Activated T-cell treated with anti-CD3 and anti-CD28 coated beads, Interleukin-2, amount 50 U/mL, for 4 hours (primary cell): ENCODE measurements around the gene SUGP1. TPM values are rescaled to one million over a fixed set of nuclear protein-coding genes. Genes with fewer than 3 reads are reported as not detected.

ENCODE experiments used
- ATAC-seq, 2 donors: fragments of 200-7000 bp; cut with Tn5 transposase; one replicate each; pipeline ENCODE4 v1.10.0; 2021
- DNase-seq: peaks from one replicate; pipeline ENCODE4 v3.0.0-alpha.2; 2020
- H3K27me3 Mint-ChIP-seq: one replicate; pipeline ENCODE4 v1.8.0; 2021; ENCODE audit warnings: low read depth, mixed read lengths
- H3K36me3 Mint-ChIP-seq: one replicate; pipeline ENCODE4 v1.8.0; 2022; ENCODE audit warnings: mixed read lengths; ENCODE audit not compliant: insufficient read depth
- H3K4me1 Mint-ChIP-seq: one replicate; pipeline ENCODE4 v1.8.0; 2021; ENCODE audit warnings: low read depth, mixed read lengths
- H3K4me3 Mint-ChIP-seq: one replicate; pipeline ENCODE4 v1.8.0; 2021; ENCODE audit warnings: mild to moderate bottlenecking, moderate library complexity, mixed read lengths
- H3K9me3 Mint-ChIP-seq: one replicate; pipeline ENCODE4 v1.8.0; 2021; ENCODE audit warnings: mixed read lengths
- total RNA-seq, 3 donors: library from RNA; stranded (reverse); gene quantifications; one replicate each; pipeline ENCODE4 v1.2.1, GENCODE V29; 2021

The SUGP1 gene
- total RNA-seq, 3 donors from 2014 or later: 54.8 to 61.8 (median 61.3) TPM

- DNase-seq: no peak
- no peaks in the 10 kb centered on the region for H3K9me3 Mint-ChIP-seq
- peaks cover 28% of the 10 kb centered on the region for H3K4me1 Mint-ChIP-seq
- peaks cover 25% of the 10 kb centered on the region for H3K36me3 Mint-ChIP-seq
- no peaks in the 10 kb centered on the region for H3K27me3 Mint-ChIP-seq
- H3K4me3 Mint-ChIP-seq: no peak overlapping the region
- ATAC-seq: peak; percentile 40
Measured at GRCh38 chr19:19329126-19329525, 8.8 kb upstream of the SUGP1 start.

GRCh38 chr19:19327672-19328071, 7.4 kb upstream of the SUGP1 start:
- Mint-ChIP-seq H3K9me3 (no peaks in the 10 kb centered on the region), H3K4me1 (peaks cover 37% of the 10 kb centered on the region), H3K36me3 (peaks cover 30% of the 10 kb centered on the region), H3K27me3 (no peaks in the 10 kb centered on the region), H3K4me3 (no peak overlapping the region)
- no peak for DNase-seq
- no peak for ATAC-seq

DNA sequence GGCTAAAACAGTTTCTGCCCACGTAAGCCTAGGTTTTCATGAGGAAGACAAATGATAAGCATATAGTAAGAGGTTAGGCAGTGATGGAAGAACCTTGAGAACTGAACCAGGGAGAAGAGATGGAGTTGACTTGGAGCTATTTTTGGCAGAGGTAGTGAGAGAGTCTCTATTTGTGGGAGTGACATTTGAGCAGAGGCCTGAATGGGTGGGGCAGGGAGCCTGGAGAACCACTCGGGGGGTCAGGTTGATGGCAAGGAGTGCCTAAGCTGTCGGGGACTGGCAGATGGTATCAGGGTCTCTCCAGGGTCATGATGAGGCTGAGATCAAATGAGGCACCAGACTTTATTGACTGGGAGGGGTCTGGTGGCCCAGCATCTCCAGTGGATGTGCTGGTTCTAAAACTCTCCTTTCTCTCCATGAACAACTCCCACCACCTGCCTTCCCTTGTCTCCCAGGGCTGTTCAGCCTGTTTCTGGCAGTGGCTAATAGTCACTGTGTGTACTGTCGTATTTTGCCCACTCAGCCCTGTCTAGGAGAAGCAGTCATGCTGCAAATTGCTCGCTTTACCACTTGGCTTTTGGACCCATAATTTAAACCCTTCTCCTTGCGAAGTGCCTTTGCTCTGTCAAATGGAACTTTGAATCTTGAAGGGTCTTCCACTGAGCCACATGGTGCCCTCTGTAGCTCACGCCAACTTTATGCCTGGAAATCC, 3.9 kb upstream of the SUGP1 start:
- H3K27me3 Mint-ChIP-seq: no peaks in the 10 kb centered on the region
- no peaks in the 10 kb centered on the region for H3K9me3 Mint-ChIP-seq
- ATAC-seq (no peak), DNase-seq (no peak)
- H3K4me3 Mint-ChIP-seq: no peak overlapping the region
- peaks cover 27% of the 10 kb centered on the region for H3K36me3 Mint-ChIP-seq
- H3K4me1 Mint-ChIP-seq: peaks cover 44% of the 10 kb centered on the region

- ATAC-seq (peak; percentile 2), DNase-seq (no peak)
- peaks cover 20% of the 10 kb centered on the region for H3K36me3 Mint-ChIP-seq
- no peaks in the 10 kb centered on the region for H3K9me3 Mint-ChIP-seq
- no peaks in the 10 kb centered on the region for H3K27me3 Mint-ChIP-seq
- peaks cover 40% of the 10 kb centered on the region for H3K4me1 Mint-ChIP-seq
- peak overlapping the region; percentile 95 for H3K4me3 Mint-ChIP-seq
Measured at GRCh38 chr19:19321141-19321577, 850 bp upstream of the SUGP1 start.

- ATAC-seq (peak in 1 of 2 donors; percentile 1), DNase-seq (no peak)
- Mint-ChIP-seq H3K27me3 (no peaks in the 10 kb centered on the region), H3K36me3 (peaks cover 16% of the 10 kb centered on the region), H3K9me3 (no peaks in the 10 kb centered on the region), H3K4me3 (peak overlapping the region; percentile 95), H3K4me1 (peaks cover 37% of the 10 kb centered on the region)
Measured at GRCh38 chr19:19319732-19320360, 463 bp downstream of the SUGP1 start.

DNA sequence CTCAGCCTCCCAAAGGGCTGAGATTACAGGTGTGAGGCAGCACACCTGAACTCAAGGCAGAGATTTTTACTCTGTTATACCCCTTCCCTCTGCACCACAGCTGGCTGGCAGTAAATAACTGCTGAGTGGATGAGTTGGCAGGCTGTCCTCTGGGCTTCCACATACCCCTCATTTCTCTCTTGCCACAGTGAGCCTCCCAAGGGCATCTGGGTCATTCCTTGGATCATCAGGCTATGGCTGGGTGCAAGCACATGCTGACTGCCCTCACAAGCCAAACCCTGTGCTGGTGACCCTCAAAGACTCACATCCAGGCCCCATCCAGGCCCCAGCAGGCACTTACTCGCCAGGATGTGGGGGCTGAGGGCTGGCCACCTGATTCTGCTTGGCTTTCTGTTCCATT, 4.2 kb downstream of the SUGP1 start:
- peaks cover 20% of the 10 kb centered on the region for H3K4me1 Mint-ChIP-seq

GRCh38 chr19:19315444-19315843, 4.9 kb downstream of the SUGP1 start:
- no peak for ATAC-seq
- H3K27me3 Mint-ChIP-seq: no peaks in the 10 kb centered on the region
- H3K36me3 Mint-ChIP-seq: peaks cover 13% of the 10 kb centered on the region
- no peaks in the 10 kb centered on the region for H3K9me3 Mint-ChIP-seq
- DNase-seq: no peak
- H3K4me3 Mint-ChIP-seq: no peak overlapping the region
- peaks cover 20% of the 10 kb centered on the region for H3K4me1 Mint-ChIP-seq

More for the DNA sequence above, 4.2 kb downstream of the SUGP1 start:
- Mint-ChIP-seq H3K9me3 (no peaks in the 10 kb centered on the region), H3K4me3 (no peak overlapping the region), H3K27me3 (no peaks in the 10 kb centered on the region), H3K36me3 (peaks cover 12% of the 10 kb centered on the region)
- ATAC-seq (no peak), DNase-seq (no peak)

- H3K4me3 Mint-ChIP-seq: no peak overlapping the region
- no peaks in the 10 kb centered on the region for H3K27me3 Mint-ChIP-seq
- ATAC-seq (no peak), DNase-seq (no peak)
- H3K36me3 Mint-ChIP-seq: peaks cover 12% of the 10 kb centered on the region
- H3K4me1 Mint-ChIP-seq: peaks cover 3% of the 10 kb centered on the region
- no peaks in the 10 kb centered on the region for H3K9me3 Mint-ChIP-seq
Measured at GRCh38 chr19:19308373-19308772, 11.9 kb downstream of the SUGP1 start.

DNA sequence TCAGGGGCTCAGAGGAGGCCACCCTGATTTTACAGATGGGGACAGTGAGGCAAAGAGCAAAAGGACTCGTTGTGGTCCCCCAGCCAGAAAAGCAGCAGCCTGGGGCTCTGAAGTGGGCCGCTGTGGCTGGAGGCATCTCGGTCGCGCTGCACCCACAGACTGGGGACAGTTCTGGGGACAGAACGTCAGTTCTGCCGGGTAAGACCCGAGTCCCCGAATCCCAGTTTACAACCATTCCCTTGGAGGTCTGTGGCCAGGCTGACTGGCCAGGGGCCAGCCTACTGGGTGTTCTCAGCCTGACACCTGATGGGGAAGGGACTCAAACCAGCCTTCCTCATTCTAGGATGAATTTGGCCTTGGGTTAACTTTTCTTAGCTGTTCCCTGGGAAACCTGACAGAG, 14.1 kb downstream of the SUGP1 start:
- Mint-ChIP-seq H3K4me3 (no peak overlapping the region), H3K9me3 (no peaks in the 10 kb centered on the region), H3K36me3 (peaks cover 16% of the 10 kb centered on the region), H3K27me3 (no peaks in the 10 kb centered on the region), H3K4me1 (no peaks in the 10 kb centered on the region)
- no peak for DNase-seq
- ATAC-seq: no peak

DNA sequence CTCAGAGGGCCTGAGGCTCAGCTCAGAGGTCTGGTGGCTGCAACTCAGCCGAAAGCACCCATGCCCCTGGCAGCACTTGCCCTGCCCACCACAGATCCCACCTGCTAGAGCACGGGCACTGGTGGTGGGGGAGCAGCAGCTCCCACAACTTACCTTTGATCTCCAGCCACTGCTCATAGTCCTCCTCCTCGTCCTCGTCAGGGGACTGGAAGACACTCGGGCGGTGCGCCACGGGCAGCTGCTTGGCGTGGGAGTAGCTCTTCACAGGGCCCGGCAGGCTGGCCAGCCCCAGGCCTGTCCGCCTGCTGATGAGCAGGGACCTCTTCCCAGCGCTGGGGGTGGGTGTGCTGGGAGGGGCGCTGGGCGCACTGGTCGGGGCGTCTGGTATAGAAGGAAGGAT, 14.6 kb downstream of the SUGP1 start:
- Mint-ChIP-seq H3K27me3 (no peaks in the 10 kb centered on the region), H3K4me1 (no peaks in the 10 kb centered on the region)

GRCh38 chr19:19305066-19305465, 15.2 kb downstream of the SUGP1 start:
- no peak for DNase-seq
- no peaks in the 10 kb centered on the region for H3K27me3 Mint-ChIP-seq
- H3K9me3 Mint-ChIP-seq: no peaks in the 10 kb centered on the region
- ATAC-seq: no peak
- no peak overlapping the region for H3K4me3 Mint-ChIP-seq
- H3K36me3 Mint-ChIP-seq: peaks cover 13% of the 10 kb centered on the region
- no peaks in the 10 kb centered on the region for H3K4me1 Mint-ChIP-seq

More for the DNA sequence above, 14.6 kb downstream of the SUGP1 start:
- DNase-seq: no peak
- H3K36me3 Mint-ChIP-seq: peaks cover 16% of the 10 kb centered on the region
- no peaks in the 10 kb centered on the region for H3K9me3 Mint-ChIP-seq
- no peak for ATAC-seq
- no peak overlapping the region for H3K4me3 Mint-ChIP-seq

DNA sequence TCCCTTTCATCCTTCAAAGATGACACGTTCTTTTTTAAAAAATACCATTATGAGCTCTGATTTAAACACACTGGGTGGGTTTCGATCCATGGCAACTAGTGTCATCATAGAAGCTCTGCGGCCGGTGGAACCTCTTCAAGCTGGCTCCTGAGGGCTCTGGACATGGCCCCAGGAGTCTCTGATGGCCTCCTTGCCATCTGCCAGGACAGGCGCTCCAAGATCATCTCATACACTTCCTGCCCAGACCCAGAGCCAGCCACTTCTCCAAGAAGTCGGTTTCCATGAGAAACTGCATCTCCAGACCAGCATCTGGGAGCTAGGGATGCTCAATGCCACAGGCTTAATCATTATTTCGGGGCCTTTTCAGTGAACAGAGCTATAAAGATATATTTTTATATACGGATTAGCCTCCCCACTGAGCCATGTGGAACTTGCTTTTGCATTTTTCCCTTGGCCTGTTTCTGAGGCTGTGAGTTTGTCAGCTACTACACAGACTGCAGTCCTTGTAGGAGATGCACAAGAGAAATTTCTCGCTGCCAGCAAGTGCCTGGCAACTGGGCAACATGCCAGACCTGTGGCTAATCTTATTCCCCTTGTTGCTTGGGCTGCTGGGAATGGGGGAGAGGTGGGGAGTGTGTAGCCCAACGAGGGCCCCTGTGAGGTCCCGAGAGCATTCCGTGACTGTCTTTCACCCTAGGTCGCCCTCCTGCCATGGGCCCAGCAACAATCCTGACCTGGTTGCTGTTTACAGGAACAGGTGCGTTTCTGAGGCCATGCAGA, 15.9 kb downstream of the SUGP1 start:
- Mint-ChIP-seq H3K4me1 (no peaks in the 10 kb centered on the region), H3K4me3 (no peak overlapping the region), H3K36me3 (peaks cover 13% of the 10 kb centered on the region), H3K27me3 (no peaks in the 10 kb centered on the region), H3K9me3 (no peaks in the 10 kb centered on the region)
- no peak for DNase-seq
- no peak for ATAC-seq

DNA sequence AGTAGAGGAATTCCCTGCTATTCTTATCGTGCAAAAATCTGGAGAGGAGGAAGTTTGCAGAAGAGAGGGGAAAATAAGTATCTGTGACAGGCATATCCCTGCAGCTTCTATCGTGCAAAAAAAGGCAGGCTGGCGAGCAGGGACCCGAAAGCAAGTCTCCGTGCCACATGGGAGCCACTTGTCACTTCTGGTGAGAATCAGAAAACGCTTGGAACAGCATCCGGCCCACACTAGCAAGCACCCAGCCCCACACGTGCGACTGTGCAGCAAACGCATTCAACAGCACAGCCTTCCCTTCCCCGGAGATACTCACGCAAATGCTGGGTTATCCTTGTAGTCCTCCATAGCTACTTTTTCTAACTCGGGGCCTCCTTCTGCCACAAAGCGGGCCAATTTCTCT, 16.9 kb downstream of the SUGP1 start:
- no peaks in the 10 kb centered on the region for H3K27me3 Mint-ChIP-seq
- no peak for ATAC-seq
- H3K9me3 Mint-ChIP-seq: no peaks in the 10 kb centered on the region
- no peak for DNase-seq
- H3K4me3 Mint-ChIP-seq: no peak overlapping the region
- peaks cover 15% of the 10 kb centered on the region for H3K36me3 Mint-ChIP-seq
- no peaks in the 10 kb centered on the region for H3K4me1 Mint-ChIP-seq

DNA sequence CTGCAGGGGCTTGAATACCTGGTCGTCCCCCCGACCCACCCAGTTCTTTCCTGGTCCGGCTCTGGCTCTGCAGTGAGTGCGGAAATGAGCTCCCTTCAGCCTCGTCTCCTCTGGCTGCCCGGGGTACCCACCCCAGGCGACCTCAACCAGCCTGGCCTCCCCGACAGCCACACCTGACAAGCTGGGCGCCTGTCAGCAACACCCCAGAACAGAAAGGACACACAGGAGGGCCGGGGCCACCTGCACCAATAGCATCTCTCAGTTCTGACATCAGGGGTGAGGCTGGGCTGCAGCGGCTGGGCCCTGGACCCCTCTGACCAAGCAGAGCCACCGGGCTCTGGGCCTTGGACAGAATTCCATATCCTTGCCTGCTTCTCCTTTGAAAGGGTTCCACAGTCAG, 19.7 kb downstream of the SUGP1 start:
- Mint-ChIP-seq H3K27me3 (no peaks in the 10 kb centered on the region), H3K4me1 (no peaks in the 10 kb centered on the region), H3K9me3 (no peaks in the 10 kb centered on the region), H3K4me3 (no peak overlapping the region), H3K36me3 (peaks cover 23% of the 10 kb centered on the region)
- DNase-seq (no peak), ATAC-seq (no peak)
